ENCODE results near the gene TEX261.
"Not testable (repeated sequence)": the region's sequence is repeated elsewhere in the genome, so short reads cannot be mapped to it uniquely, and the experiment has no call there.

The TEX261 gene

GRCh38 chr2:70999931-71000330 is 5.3 kb upstream of the TEX261 start:
- not testable (repeated sequence) for DNase-seq (ENCODE audit: low spot score)

GRCh38 chr2:70999362-70999761 is 4.7 kb upstream of the TEX261 start:
- DNase-seq (ENCODE audit: low spot score): no peak

- DNase-seq (ENCODE audit: low spot score): not testable (repeated sequence)
Observed at GRCh38 chr2:70998885-70999284, 4.2 kb upstream of the TEX261 start.

- DNase-seq (ENCODE audit: low spot score): no peak
Observed at GRCh38 chr2:70995426-70995729, 705 bp upstream of the TEX261 start.

- DNase-seq (ENCODE audit: low spot score): no peak
Observed at GRCh38 chr2:70994009-70994698, 519 bp downstream of the TEX261 start.

- no peak for DNase-seq (ENCODE audit: low spot score)
Observed at GRCh38 chr2:70992945-70993853, 1.5 kb downstream of the TEX261 start.

- no peak for DNase-seq (ENCODE audit: low spot score)
Observed at GRCh38 chr2:70991742-70992141, 2.9 kb downstream of the TEX261 start.

GRCh38 chr2:70991142-70991541 is 3.5 kb downstream of the TEX261 start:
- DNase-seq (ENCODE audit: low spot score): no peak

GRCh38 chr2:70990216-70990615 is 4.5 kb downstream of the TEX261 start:
- no peak for DNase-seq (ENCODE audit: low spot score)

GRCh38 chr2:70988726-70989648 is 5.7 kb downstream of the TEX261 start:
- DNase-seq (ENCODE audit: low spot score): no peak

- DNase-seq (ENCODE audit: low spot score): no peak
Observed at GRCh38 chr2:70988151-70988550, 6.5 kb downstream of the TEX261 start.

- no peak for DNase-seq (ENCODE audit: low spot score)
Observed at GRCh38 chr2:70987386-70987785, 7.3 kb downstream of the TEX261 start.

- DNase-seq (ENCODE audit: low spot score): no peak
Observed at GRCh38 chr2:70986499-70987189, 8.0 kb downstream of the TEX261 start.

GRCh38 chr2:70985956-70986355 is 8.7 kb downstream of the TEX261 start:
- DNase-seq (ENCODE audit: low spot score): no peak

- DNase-seq (ENCODE audit: low spot score): no peak
Observed at GRCh38 chr2:70985283-70985688, 9.4 kb downstream of the TEX261 start.

GRCh38 chr2:70984576-70985282 is 9.9 kb downstream of the TEX261 start:
- no peak for DNase-seq (ENCODE audit: low spot score)

- DNase-seq (ENCODE audit: low spot score): no peak
Observed at GRCh38 chr2:70984228-70984575, 10.5 kb downstream of the TEX261 start.

- DNase-seq (ENCODE audit: low spot score): no peak
Observed at GRCh38 chr2:70983506-70984227, 11.0 kb downstream of the TEX261 start.

- DNase-seq (ENCODE audit: low spot score): no peak
Observed at GRCh38 chr2:70982971-70983370, 11.7 kb downstream of the TEX261 start.
